ENCODE data around the gene CSTB.

CSTB gene

DNA sequence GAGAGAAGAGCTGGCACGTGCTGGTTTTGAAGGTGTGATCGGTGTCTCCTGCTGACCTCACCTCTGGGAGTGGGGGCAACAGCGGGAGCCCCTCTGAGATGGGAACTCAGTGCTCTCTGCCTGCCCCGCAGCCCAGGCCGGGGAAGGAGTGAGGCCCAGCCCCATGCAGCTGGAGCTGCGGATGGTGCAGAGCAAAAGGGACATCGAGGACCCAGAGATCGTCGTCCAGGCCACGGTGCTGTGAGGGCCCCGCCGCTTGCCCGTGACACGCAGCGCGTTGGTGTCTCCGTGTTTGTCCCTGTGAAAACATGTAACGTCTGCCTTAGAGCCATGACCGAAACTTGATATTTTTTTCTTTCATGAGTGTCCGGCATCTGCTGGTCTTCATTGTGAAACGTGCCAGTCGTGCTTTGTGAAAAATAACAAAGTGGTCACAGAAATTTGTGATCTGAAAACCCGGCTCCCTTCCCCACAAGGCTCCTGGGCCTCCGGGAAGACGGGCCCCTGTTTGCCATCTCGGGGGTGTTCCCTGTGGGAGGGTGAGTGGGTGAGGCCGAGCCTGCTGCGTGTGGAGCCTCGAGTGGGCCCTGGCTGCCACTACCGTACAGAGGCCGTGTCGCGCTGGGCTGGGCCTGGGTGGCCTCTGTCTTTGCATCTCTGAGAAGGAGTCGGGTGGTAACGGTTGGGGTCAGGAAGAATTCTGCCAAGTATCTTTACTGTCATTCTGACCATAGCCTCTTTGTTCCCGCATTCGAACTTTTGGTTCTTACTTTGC is 20.1 kb downstream of the CSTB start:
- Histone ChIP-seq H3K27ac (ENCODE audit: low read depth, low read length) (no peak overlapping the region), H3K4me1 (ENCODE audit: control insufficient read depth, insufficient read depth, low read length) (peaks cover 12% of the 10 kb centered on the region), H3K4me3 (ENCODE audit: low read length) (no peak overlapping the region), H3K27me3 (ENCODE audit: control insufficient read depth, insufficient read depth, low read length) (no peaks in the 10 kb centered on the region), H3K9ac (ENCODE audit: low read length) (no peak overlapping the region), H3K36me3 (ENCODE audit: control insufficient read depth, insufficient read depth, low read length) (peaks cover 34% of the 10 kb centered on the region)

DNA sequence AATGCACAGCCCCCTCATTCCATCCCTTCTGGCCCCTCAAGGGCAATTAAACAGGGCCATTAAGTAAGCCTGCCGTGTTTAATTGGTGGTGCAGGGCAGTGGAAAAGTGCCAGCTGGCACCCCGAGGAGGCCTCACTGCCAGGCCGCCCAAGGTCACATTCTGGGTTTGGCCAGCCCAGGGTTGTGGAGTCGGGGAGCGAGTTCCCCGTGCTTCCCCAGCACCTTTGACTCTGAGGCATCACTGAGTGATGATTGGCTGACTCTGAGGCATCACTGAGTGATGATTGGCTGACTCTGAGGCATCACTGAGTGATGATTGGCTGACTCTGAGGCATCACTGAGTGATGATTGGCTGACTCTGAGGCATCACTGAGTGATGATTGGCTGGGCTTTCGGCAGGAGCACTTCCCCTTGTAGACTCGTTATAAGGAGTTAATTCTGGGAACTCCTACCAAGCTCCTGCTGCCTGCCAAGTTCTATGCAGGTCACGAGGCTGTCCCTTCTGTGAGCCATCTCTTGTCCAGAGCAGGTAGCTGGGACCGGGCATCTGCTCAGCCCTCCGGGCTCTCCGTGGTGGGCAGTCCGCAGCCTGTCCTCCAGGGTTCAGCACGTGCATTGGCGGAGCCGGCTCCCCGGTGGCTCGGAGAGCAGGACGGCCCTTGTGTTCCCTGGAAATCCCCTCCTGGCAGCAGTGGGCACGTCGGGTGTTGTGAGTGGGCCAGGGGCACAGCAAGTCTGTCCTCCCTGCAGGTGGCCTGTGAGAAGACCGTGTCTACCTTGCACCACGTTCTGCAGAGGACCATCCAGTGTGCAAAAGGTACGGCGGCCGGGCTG is 20.9 kb downstream of the CSTB start:
- Histone ChIP-seq H3K9ac (ENCODE audit: low read length) (no peak overlapping the region), H3K4me3 (ENCODE audit: low read length) (no peak overlapping the region), H3K27ac (ENCODE audit: low read depth, low read length) (no peak overlapping the region), H3K36me3 (ENCODE audit: control insufficient read depth, insufficient read depth, low read length) (peaks cover 36% of the 10 kb centered on the region), H3K27me3 (ENCODE audit: control insufficient read depth, insufficient read depth, low read length) (no peaks in the 10 kb centered on the region), H3K4me1 (ENCODE audit: control insufficient read depth, insufficient read depth, low read length) (peaks cover 12% of the 10 kb centered on the region)

DNA sequence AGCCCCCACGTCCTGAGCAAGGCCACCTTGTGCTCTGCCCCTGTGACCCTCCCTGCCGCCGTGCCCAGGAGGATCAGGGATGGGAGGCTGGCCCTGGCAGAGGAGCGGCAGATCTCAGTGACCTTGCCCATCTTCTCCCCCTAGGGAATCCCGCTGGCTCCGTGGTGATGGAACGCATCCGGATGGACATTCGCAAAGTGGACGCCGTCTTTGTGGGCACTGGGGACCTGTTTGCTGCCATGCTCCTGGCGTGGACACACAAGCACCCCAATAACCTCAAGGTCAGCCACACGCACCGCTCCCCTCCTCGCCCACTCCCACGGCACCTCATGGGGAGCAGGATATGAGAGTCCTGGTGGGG is 22.7 kb downstream of the CSTB start:
- H3K4me3 ChIP-seq (ENCODE audit: low read length): no peak overlapping the region
- H3K27ac ChIP-seq (ENCODE audit: low read depth, low read length): no peak overlapping the region
- peaks cover 6% of the 10 kb centered on the region for H3K4me1 ChIP-seq (ENCODE audit: control insufficient read depth, insufficient read depth, low read length)
- H3K27me3 ChIP-seq (ENCODE audit: control insufficient read depth, insufficient read depth, low read length): no peaks in the 10 kb centered on the region
- peaks cover 36% of the 10 kb centered on the region for H3K36me3 ChIP-seq (ENCODE audit: control insufficient read depth, insufficient read depth, low read length)
- H3K9ac ChIP-seq (ENCODE audit: low read length): no peak overlapping the region

DNA sequence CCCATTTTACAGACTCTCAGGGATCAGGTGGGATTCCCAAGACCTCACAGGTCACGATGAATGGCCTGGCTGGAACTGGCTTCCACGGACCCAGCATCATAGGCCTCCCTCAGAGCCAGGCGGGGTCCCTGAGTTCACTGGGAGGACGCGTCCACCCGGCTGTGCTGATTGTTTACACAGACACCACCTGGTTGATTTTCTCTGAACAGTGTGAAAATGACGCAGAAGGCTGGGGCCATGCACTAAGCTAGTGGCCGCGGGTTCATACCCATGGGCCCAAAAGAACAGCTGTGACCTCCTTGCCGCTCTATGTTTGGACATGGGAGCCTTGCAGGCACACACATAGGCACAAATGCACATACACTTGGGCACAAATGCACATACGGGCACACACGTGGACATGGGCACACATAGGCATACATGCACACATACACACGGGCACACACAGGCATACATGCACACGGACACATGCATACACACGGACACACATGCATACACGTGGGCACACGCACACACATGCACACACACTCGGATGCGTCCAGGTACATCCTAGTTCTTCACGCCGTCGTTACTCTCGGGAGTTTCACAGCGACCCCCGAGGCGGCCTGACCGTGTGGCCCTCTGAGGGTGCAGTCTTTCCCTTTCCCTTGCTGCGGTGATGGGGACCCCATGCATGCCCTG is 23.2 kb downstream of the CSTB start:
- H3K27ac ChIP-seq (ENCODE audit: low read depth, low read length): no peak overlapping the region
- H3K36me3 ChIP-seq (ENCODE audit: control insufficient read depth, insufficient read depth, low read length): peaks cover 36% of the 10 kb centered on the region
- H3K27me3 ChIP-seq (ENCODE audit: control insufficient read depth, insufficient read depth, low read length): no peaks in the 10 kb centered on the region
- H3K4me3 ChIP-seq (ENCODE audit: low read length): no peak overlapping the region
- H3K4me1 ChIP-seq (ENCODE audit: control insufficient read depth, insufficient read depth, low read length): peaks cover 4% of the 10 kb centered on the region
- no peak overlapping the region for H3K9ac ChIP-seq (ENCODE audit: low read length)

DNA sequence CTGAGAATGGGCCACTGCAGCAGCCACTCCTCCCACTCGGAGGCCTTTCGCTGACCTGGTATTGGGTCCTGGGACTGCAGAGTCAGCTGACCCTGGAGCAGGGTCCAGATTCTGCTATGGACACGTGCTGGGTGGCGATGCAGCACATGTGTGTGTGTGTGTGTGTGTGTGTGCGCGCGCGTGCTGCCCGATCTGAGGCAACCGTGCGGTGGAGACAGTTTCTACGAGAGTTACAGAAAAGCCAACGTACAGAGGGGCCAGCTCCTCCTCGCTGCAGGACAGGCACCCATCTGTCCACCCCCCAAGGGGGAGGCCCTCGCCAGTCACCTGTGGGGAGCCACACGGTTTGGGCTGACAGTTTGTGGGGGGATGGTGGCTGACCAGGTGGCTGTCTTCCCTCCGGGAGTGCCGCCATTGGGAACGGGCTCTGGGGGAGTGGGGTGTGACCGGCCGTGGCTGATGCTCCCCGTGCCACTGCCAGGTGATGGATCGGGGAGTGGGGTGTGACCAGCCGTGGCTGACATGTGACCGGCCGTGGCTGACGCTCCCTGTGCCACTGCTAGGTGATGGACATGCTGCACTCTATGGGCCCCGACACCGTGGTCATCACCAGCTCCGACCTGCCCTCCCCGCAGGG is 24.0 kb downstream of the CSTB start:
- Histone ChIP-seq H3K9ac (ENCODE audit: low read length) (no peak overlapping the region), H3K4me3 (ENCODE audit: low read length) (no peak overlapping the region), H3K27ac (ENCODE audit: low read depth, low read length) (no peak overlapping the region), H3K4me1 (ENCODE audit: control insufficient read depth, insufficient read depth, low read length) (no peaks in the 10 kb centered on the region), H3K27me3 (ENCODE audit: control insufficient read depth, insufficient read depth, low read length) (no peaks in the 10 kb centered on the region), H3K36me3 (ENCODE audit: control insufficient read depth, insufficient read depth, low read length) (peaks cover 39% of the 10 kb centered on the region)

DNA sequence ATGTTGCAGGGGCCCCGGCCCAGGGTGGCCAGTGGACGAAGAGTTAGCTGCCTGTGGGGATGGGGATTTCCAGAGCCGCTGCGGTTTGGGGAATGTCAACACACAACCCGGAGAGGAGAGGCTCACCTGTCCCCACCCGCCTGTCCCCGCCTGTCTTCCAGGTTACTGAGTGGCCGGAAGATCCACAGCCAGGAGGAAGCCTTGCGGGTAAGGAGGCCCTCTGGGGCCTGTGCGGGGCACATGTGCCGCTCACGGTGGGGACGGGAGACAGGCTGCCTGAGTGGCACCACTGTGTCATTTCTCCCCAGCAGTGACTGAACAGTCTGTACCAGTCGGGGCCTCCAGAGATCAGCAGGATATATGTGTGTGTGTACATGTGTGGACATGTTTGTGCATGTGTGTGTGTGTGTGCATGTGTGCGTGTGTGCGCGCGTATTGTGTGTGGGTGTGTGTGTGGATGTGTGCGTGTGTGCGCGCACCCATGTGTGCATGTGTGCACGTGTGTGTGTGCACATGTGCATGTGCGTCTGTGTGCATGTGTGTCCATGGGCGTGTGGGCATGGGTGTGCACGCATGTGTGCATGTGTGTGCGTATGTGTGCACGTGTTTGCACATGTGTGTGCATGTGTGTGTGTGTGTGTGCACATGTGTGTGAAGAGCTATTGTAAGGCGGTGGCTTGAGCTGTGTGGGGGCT is 25.6 kb downstream of the CSTB start:
- Histone ChIP-seq H3K27me3 (ENCODE audit: control insufficient read depth, insufficient read depth, low read length) (no peaks in the 10 kb centered on the region), H3K4me1 (ENCODE audit: control insufficient read depth, insufficient read depth, low read length) (no peaks in the 10 kb centered on the region), H3K4me3 (ENCODE audit: low read length) (no peak overlapping the region), H3K27ac (ENCODE audit: low read depth, low read length) (no peak overlapping the region), H3K36me3 (ENCODE audit: control insufficient read depth, insufficient read depth, low read length) (peaks cover 40% of the 10 kb centered on the region), H3K9ac (ENCODE audit: low read length) (no peak overlapping the region)

DNA sequence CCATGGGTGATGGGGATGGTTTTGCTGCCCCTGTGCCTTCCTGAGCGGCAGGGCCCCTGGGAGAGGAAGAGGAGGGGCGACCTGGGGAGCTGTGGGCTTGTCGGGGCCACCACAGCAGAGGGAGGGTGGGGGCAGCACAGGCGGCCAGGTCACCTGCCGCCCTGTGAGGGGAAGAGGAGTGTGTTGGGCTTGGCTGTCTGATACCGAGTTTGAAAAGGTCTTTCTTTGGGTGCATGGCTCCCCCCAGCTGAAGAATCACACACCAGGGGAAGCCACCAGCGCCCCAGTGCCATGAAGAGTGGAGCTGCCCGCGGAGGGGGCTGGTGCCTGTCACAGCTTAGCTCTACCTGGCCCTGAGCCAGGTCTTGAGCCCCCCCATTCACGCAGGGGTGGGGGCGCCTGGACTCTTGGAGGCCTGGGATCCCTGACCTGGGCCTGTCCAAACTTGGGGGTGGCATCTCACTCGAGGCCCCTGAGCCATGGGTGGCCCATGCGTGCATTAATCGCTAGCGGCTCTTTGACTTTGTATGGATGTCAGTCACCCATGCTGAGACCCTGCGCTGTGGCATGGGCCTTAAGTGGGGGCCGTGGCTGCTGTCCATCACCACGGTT is 26.4 kb downstream of the CSTB start:
- no peaks in the 10 kb centered on the region for H3K27me3 ChIP-seq (ENCODE audit: control insufficient read depth, insufficient read depth, low read length)
- H3K27ac ChIP-seq (ENCODE audit: low read depth, low read length): no peak overlapping the region
- H3K4me3 ChIP-seq (ENCODE audit: low read length): no peak overlapping the region
- peaks cover 33% of the 10 kb centered on the region for H3K36me3 ChIP-seq (ENCODE audit: control insufficient read depth, insufficient read depth, low read length)
- no peaks in the 10 kb centered on the region for H3K4me1 ChIP-seq (ENCODE audit: control insufficient read depth, insufficient read depth, low read length)
- H3K9ac ChIP-seq (ENCODE audit: low read length): no peak overlapping the region

DNA sequence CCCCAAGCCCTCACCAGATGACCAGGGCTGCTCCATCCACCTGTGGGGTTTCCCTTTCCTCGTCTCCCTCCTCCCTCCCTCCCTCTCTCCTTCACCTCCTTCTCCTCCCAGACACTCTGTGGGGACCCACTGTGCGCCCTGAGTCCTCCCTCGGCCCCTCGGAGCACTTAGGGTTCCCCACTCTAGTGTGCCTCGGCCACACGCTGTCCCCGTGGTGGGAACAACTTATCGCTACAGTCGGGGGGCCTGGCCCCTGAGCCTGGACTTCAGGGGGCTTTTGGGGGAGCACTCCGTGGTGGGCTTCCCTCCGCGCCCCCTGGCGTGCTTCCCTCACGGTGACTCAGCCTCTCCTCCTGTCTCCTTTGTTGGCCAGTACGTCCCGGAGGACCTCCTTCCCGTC is 27.5 kb downstream of the CSTB start:
- H3K27ac ChIP-seq (ENCODE audit: low read depth, low read length): no peak overlapping the region
- H3K4me3 ChIP-seq (ENCODE audit: low read length): no peak overlapping the region
- no peak overlapping the region for H3K9ac ChIP-seq (ENCODE audit: low read length)
- H3K27me3 ChIP-seq (ENCODE audit: control insufficient read depth, insufficient read depth, low read length): no peaks in the 10 kb centered on the region
- peaks cover 38% of the 10 kb centered on the region for H3K36me3 ChIP-seq (ENCODE audit: control insufficient read depth, insufficient read depth, low read length)
- no peaks in the 10 kb centered on the region for H3K4me1 ChIP-seq (ENCODE audit: control insufficient read depth, insufficient read depth, low read length)

DNA sequence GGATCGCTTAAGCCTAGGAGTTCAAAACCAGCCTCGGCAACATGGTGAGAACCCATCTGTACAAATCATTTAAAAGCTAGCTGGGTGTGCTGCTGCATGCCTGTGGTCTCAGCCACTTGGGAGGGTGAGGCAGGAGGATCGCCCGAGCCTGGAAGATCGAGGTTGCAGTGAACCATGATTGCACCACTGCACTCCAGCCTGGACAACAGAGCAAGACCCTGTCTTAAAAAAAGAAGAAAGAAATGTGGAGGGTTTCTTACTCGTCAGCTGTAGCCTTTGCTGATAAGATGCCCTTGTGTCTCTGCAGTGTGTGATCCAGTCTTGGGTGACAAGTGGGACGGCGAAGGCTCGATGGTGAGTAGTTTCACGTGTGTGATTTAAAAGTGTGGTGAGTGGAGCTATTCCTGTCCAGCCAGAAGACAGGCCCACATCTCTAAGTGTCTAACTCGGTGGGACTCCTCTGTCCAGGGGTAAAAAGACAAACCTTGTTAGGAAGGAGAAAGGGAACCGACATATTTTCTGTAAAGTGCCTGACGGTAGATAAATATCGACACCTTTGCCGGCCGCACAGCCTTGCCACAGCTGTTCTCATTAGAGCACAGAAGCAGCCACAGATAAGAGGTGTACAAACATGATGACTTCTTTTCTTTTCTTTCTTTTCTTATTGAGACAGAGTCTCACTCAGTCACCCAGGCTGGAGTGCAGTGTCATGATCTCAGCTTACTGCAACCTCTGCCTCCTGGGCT is 30.2 kb downstream of the CSTB start:
- Histone ChIP-seq H3K4me3 (ENCODE audit: low read length) (no peak overlapping the region), H3K27me3 (ENCODE audit: control insufficient read depth, insufficient read depth, low read length) (no peaks in the 10 kb centered on the region), H3K27ac (ENCODE audit: low read depth, low read length) (no peak overlapping the region), H3K9ac (ENCODE audit: low read length) (no peak overlapping the region), H3K36me3 (ENCODE audit: control insufficient read depth, insufficient read depth, low read length) (peaks cover 23% of the 10 kb centered on the region), H3K4me1 (ENCODE audit: control insufficient read depth, insufficient read depth, low read length) (no peaks in the 10 kb centered on the region)

DNA sequence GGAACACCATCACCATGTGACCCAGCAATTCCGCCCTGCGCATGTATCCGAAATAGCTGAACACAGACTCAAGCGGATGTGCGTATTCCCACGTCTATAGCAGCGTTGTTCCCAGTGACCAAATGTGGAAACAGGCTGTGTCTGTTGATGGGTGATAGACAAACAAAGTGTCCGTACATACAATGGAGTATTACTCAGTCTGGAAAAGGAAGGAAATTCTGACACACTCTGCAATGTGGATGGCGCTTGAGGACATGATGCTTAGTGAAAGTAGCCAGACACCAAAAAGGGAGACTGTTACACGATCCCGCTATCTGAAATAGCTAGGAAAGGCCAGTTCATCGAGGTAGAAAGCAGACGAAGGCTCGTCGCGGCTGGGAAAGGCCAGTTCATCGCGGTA is 31.4 kb downstream of the CSTB start:
- no peaks in the 10 kb centered on the region for H3K4me1 ChIP-seq (ENCODE audit: control insufficient read depth, insufficient read depth, low read length)
- H3K4me3 ChIP-seq (ENCODE audit: low read length): no peak overlapping the region
- H3K36me3 ChIP-seq (ENCODE audit: control insufficient read depth, insufficient read depth, low read length): peaks cover 21% of the 10 kb centered on the region
- no peak overlapping the region for H3K9ac ChIP-seq (ENCODE audit: low read length)
- no peaks in the 10 kb centered on the region for H3K27me3 ChIP-seq (ENCODE audit: control insufficient read depth, insufficient read depth, low read length)
- H3K27ac ChIP-seq (ENCODE audit: low read depth, low read length): no peak overlapping the region

DNA sequence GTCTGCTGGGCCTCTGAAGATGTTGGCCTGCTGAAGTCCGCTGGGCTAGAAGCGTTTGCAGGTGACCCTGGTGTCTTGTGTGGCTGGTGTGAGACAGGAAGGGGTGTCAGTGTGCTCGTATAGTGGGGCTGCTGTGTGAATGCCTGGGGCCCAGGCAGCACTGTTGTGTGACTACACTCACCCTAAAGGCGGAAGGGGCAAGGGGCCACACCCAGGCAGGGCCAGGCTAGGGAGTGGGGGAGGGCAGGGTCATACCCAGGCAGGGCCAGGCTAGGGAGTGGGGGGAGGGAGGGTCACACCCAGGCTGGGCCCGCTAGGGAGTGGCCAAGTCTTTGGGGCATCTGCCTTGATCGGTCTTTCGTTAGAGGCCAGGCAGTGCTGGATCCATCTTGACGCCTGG is 32.2 kb downstream of the CSTB start:
- Histone ChIP-seq H3K4me3 (ENCODE audit: low read length) (no peak overlapping the region), H3K4me1 (ENCODE audit: control insufficient read depth, insufficient read depth, low read length) (no peaks in the 10 kb centered on the region), H3K9ac (ENCODE audit: low read length) (no peak overlapping the region), H3K27ac (ENCODE audit: low read depth, low read length) (no peak overlapping the region), H3K36me3 (ENCODE audit: control insufficient read depth, insufficient read depth, low read length) (peaks cover 21% of the 10 kb centered on the region), H3K27me3 (ENCODE audit: control insufficient read depth, insufficient read depth, low read length) (no peaks in the 10 kb centered on the region)
